SW480 (cell line): ENCODE results near the gene LRPPRC.

ENCODE experiments used
- DNase-seq: peaks from one replicate; pipeline ENCODE4 v3.0.0-alpha.2; 2016; ENCODE audit warnings: low spot score

LRPPRC gene

GRCh38 chr2:43906448-43907109 is 89.2 kb downstream of the LRPPRC start:
- DNase-seq, result no peak

GRCh38 chr2:43905871-43906270 is 89.9 kb downstream of the LRPPRC start:
- DNase-seq, result no peak

GRCh38 chr2:43905371-43905803 is 90.4 kb downstream of the LRPPRC start:
- DNase-seq, result no peak

- no peak for DNase-seq
These were observed 96.2 kb downstream of the LRPPRC start for GRCh38 chr2:43899589-43899988.

GRCh38 chr2:43898838-43899346 is 96.9 kb downstream of the LRPPRC start:
- no peak for DNase-seq

- DNase-seq, result no peak
These were observed 97.5 kb downstream of the LRPPRC start for GRCh38 chr2:43898134-43898837.

GRCh38 chr2:43897492-43897891 is 98.3 kb downstream of the LRPPRC start:
- DNase-seq, result no peak

GRCh38 chr2:43896906-43897305 is 98.9 kb downstream of the LRPPRC start:
- no peak for DNase-seq

GRCh38 chr2:43894743-43895142 is 101.0 kb downstream of the LRPPRC start:
- DNase-seq, result no peak

GRCh38 chr2:43890855-43891254 is 104.9 kb downstream of the LRPPRC start:
- no peak for DNase-seq

- no peak for DNase-seq
These were observed 106.4 kb downstream of the LRPPRC start for GRCh38 chr2:43889416-43889815.

- no peak for DNase-seq
These were observed 108.6 kb downstream of the LRPPRC start for GRCh38 chr2:43887176-43887575.

GRCh38 chr2:43885132-43885632 is 110.6 kb downstream of the LRPPRC start:
- DNase-seq, result no peak

- DNase-seq, result no peak
These were observed 111.1 kb downstream of the LRPPRC start for GRCh38 chr2:43884689-43885088.

GRCh38 chr2:43882312-43882711 is 113.5 kb downstream of the LRPPRC start:
- DNase-seq, result no peak

GRCh38 chr2:43880952-43881351 is 114.8 kb downstream of the LRPPRC start:
- no peak for DNase-seq

- no peak for DNase-seq
These were observed 115.3 kb downstream of the LRPPRC start for GRCh38 chr2:43880471-43880870.

- no peak for DNase-seq
These were observed 116.5 kb downstream of the LRPPRC start for GRCh38 chr2:43879261-43879660.

- DNase-seq, result peak; percentile 57
These were observed 117.9 kb downstream of the LRPPRC start for GRCh38 chr2:43877782-43878464.

GRCh38 chr2:43874776-43875451 is 120.9 kb downstream of the LRPPRC start:
- no peak for DNase-seq

- no peak for DNase-seq
These were observed 123.6 kb downstream of the LRPPRC start for GRCh38 chr2:43872151-43872550.

GRCh38 chr2:43855292-43855691 is 140.5 kb downstream of the LRPPRC start:
- DNase-seq, result no peak
